Stimulated activated CD8-positive, alpha-beta memory T cell treated with anti-CD3 and anti-CD28 coated beads, Interleukin-12 subunit alpha, Interleukin-12 subunit beta, amount 100 ng/mL, for 4 hours (primary cell): ENCODE measurements around the gene PSMC6.
A peak's percentile ranks its signal among the peaks of the same experiment; 100 is the strongest.

ENCODE experiments used
- DNase-seq: peaks from one replicate; pipeline ENCODE4 v3.0.0-alpha.2; 2020; ENCODE audit warnings: low read depth

Gene PSMC6

DNA sequence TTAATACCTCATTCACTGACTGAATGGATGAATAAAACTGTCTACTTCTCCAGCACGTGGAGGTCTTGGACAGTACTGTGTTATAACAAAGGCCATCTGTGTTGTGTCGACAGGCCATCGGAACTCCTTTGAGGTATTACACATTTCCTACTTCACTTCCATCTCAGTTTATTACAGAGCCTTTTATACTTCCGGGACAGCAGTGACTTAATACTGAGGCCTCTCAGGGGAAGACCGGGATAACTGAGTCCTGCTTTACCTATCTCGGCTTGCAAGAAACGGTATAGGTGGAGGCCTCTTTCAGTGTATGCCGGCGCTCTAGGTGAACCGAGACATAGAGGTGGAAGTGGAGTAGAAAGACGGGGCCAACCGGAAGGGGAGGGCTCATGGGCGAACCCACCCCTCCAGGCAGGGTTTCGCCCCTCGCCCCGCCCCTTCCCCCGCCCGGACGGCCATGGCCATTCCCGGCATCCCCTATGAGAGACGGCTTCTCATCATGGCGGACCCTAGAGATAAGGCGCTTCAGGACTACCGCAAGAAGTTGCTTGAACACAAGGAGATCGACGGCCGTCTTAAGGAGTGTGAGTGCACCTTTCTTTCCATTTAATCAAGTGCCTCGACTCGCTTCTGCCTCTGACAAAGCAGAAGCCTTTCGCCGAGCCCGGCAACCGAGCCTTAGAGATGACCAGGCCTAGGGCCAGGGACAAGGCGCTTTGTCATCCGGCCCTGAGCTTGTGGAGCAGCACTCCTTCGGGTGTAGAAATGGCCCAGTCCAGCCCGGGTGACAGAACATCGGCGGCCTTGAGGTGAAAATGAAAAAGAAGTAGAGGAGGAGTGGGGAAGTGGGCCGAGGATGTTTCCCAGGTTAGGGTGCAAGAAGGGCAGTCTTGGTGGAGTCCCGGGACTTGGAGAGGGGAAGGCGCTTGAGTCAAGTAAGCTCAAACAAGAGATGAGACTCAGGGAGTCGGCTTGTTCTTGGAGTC, at the start of gene PSMC6:
Gene PSMC6, plus strand, starts transcription at position 477 of the 983 bp plus-strand sequence. Its CDS starts 20 bp downstream, at position 497.
- peak; percentile 87 for DNase-seq

DNA sequence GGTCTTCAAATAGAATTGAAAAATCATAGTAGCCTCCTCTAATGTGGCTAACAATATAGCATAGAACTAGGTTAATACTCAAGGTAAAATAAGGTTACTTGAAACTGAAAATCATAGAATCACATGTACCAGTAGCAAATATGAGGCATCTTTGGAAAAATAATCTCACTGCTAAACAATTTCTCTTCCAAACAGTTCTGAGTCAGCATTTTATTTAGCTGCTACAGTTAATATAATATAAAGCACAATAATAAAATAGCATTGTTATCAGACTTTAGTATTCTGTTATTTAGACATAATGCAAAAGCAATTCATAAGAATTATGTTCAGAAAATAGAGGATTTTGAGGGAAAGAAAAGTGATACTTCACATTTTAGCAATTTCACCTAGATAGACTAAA, 46.7 kb upstream of the PSMC6 start:
- no peak for DNase-seq

DNA sequence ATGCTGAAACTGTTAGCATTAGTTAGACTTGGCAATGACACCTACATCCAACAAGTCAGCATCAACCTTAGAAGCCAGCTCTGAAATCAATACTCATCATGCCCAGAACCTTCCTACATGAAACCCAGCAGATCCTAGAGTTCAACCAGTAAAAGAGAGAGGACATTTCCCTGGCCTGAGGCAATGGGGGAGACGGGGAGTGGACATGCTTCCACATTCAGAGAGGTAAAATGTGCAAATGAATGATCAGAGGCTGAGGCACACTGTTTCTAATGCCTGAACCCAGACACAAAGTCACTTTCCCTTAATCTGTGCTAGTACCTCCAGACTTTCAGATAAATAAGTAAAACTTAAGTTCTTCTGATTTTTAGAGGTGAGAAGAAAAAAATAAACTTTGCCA, 46.2 kb upstream of the PSMC6 start:
- no peak for DNase-seq

DNA sequence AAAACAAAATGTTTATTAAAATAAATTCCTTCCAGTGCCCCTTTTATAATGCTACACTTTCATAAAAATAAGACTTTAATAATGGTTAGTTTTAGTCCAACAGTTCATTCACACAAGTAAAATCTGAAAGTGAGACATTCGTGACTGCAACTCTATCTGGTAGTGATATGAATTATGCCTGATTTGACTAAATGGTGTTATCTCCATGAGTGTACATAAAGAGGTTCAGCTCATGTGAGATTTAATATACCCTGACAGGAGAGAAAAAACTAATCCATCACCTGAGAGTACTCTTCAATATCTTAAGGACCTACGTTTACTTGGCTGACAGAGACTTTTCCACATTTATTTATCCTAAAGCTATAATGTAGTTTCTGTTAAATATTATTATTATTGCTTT, 45.7 kb upstream of the PSMC6 start:
- DNase-seq, result no peak

DNA sequence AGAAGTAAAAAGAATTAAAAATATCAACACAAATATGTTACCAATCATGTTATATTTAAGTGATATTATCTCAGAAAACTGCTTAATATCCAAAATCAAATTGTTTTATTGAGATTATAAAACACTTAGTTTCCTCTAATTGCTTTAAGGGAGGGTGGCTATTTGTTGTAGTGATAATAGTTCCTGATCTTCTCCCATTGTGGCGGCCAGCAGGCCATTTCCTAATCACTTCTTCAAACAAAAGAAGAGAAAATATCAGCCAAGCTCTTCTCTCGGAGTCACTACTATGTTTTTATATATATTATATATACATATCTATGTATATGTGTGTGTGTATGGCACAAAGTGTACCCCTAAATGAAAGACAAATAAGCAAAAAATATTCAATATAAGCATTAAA, 43.1 kb upstream of the PSMC6 start:
- no peak for DNase-seq

DNA sequence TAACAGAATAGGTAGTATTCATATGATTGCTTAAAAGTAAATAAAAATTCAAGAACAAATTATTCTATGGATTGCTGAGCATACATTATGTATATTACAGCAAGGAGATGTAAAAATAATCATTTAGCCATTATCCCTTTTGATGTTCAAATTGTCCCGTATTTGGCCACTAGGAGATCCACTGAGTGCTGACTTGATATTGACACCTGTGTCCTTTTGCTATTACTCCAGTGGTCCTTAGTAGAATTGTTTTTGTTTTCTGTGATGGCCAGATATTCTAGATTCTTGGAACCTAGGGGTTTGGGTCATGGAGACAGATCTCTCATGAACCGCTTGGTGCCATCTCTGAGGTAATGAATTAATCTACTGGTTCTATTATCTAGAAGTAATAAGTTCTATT, 28.4 kb upstream of the PSMC6 start:
- no peak for DNase-seq

DNA sequence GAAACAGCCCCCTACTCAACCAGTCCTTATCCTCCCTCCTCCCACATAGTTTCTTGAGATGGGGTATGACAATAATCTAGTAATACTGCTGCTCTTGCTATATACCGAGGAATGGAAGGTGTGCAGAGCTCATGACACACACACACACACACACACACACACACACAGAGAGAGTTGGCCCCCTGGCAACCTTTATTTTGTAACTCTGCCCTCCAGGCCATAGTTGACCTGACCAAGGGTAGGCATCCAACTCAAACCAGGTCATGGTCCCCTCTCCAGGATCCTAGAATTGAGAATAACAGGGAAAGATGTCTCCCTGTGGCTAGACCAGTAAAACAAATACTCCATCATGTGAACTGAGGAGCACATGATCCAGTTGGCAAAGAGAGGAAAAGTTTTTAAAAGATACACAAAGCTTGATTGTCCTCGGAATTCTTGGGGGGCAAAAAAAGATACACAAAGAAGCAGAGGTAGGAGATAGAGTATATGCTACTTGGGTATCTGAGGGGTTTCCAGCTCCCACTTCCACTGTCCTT, 22.9 kb upstream of the PSMC6 start:
- DNase-seq, result no peak

DNA sequence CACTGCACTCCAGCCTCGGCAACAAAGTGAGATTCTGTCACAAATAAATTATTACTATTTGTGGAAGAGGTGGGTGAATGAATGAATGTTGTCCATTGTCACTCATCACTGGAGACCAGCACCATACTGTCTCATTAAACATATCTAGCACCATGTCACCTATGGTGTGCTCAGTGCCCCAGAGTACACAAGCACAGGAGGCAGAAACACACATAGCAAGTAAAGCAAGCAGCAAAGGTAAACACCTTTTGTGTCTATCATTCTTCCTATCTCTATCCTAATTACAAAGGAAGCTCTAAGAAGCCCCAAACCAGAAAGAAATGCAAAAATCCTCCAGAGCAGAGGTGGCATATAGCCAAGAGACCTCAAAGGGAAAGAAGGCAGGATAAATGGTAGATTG, 20.8 kb upstream of the PSMC6 start:
- no peak for DNase-seq

DNA sequence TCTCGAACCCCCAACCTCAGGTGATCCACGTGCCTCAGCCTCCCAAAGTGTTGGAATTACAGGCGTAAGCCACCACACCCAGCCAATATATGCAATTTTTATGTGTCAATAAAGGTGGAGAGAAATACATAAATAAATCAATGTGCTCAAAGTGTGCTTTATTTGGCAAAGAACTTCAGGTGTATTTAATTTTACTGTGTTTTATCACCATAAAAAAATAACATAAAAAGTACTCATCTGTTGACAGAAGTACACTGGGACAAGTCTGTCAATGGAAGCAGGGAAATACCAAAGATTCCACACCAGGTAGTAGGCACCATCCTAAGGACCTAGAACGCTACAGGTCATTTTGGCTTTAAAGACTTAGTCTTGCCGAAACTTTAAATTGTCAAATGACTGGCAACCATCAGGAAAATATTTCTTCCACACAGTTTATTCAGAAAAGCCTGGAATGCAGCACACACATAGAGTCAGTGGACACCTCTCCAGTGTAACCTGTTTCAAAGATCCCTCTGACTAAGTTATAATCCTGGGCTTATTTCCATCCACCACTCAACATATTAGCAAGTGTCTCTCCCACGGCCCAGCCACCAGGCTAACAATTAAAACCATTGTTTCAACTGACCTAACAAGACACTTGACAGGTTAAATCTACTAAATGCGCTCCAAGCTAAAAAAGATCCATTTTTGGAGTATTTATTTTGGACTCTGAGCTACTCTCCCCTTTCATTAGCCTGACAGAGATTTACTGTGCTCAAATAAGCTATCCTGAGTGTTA, 15.8 kb upstream of the PSMC6 start:
- no peak for DNase-seq

DNA sequence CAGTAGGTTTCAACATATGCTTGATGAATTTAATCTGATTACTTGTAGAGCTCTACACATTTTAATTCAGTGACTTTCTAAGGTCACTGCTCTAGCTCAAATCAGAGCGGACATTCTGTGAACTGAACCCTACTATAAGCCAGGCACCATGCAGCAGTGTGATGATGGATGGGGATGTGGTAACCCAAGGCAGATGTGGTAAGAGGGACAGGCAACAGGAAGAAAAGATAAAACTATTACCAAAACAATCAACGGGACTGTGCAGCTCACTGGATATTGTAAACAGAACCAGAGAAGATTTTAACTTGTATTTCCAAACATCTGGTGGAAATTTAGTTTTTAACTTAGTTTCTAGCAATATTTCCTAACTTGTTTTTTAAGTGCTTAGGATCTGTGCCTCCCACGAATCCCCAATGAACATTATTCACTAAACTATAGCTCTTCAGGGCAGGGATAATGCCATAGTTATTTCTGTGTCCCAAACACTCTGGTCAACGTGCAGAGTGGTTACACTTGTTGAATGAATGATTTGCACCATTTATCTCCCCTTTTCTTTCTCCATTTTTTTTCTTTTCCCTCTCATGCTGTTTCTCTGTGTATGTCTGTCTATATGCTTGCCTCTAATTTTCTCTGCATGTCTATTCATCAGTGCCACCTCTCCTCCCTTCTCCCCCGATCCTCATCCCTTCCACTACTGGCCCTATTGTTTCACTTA, 14.6 kb upstream of the PSMC6 start:
- no peak for DNase-seq

DNA sequence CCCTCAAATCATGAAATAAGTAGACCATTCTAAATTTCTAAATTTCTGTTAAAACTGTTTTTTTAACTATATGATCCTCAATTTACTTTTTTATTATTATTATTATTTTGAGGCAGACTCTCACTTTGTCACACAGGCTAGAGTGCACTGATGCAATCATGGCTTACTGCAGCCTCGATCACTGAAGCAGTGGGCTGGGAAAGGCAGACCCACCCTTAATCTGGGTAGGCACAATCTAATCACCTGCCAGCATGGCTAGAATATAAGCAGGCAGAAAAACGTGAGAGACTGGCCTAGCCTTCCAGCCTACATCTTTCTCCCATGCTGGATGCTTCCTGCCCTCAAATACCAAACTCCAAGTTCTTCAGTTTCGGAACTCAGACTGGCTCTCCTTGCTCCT, 14.0 kb upstream of the PSMC6 start:
- no peak for DNase-seq

DNA sequence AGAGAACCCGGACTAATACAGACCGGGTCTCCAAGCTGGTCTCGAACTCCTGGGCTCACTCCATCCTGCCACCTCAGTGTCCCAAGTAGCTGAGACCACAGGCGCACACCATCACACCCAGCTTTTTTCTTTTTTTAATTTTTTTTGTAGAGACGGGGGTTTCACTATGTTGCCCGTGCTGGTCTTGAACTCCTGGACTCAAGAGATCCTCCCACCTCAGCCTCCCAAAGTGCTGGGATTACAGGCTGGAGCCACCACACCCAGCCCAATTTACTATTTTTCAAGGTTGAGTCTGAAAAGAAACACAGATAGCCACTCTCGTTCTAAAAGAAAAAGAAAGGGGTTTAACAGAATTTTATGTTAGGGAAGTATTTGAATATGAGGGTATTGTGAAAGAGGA, 13.5 kb upstream of the PSMC6 start:
- no peak for DNase-seq

DNA sequence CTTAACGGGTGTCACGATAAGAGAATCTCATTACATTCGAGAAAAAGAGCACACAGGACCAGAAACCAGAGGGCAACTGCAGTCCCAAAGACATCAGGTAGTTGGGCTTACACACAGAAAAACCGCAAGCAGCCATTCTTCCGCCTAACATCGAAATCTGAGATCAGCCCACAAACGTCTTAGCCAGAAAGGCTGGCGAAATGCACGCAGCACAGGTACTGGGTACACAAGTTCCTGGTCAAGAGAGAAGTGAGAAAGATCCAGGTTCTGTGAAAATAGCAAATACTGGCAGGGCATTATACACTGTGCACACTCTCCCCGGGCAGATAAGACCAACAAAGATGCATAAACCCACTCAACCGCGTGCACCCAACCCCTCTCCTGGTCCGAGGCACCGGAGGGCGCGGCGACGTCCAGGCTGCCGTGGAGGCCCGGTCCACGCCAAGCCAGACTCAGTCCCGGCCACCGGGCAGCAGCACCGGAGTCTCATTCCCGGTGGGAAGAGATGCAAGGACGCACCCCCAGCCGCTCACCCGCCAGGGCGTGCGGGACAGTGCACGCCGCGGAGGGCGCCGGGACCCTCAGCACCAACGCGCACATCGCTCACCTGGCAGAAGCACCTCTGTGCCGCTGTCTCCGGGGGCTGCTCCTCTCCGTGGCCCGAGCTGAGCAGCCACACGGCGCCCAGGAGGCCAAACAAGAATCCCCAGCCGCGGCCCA, 12.1 kb upstream of the PSMC6 start:
- peak; percentile 22 for DNase-seq

DNA sequence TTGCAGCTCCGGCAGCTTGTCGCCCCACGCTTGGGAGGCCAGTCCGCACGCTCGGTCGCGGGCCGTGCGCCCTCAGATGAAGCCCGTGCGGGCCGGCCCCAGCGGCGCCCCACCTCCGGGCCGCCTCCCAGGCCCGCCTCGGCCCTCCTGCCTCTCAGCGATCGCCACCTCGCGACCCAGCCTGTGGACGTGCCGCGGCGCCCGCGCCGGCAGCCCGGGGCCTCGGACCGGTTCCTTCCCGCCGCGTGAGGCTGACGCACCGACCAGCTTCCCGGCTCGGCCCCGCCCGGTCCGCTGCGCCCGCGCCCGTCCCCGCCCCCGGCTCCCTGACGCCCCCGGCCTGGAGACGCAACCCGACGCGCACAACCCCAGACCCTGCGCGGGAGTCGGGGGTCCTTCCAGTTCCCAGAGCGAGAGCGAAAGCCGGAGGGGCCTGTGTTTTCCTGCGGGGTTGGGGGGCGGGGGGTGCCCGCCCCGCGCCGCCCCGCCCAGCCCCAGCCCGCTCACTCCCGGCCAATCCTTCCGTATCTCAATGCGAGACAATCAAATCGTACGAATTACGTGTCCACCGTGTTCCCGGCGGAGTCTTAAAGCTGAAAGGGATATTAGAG, 11.4 kb upstream of the PSMC6 start, which contains the start of gene ERO1A:
Gene ERO1A, minus strand, starts transcription at position 78 of the 611 bp plus-strand sequence. Its CDS starts 77 bp downstream, at position 1.
- peak; percentile 53 for DNase-seq

DNA sequence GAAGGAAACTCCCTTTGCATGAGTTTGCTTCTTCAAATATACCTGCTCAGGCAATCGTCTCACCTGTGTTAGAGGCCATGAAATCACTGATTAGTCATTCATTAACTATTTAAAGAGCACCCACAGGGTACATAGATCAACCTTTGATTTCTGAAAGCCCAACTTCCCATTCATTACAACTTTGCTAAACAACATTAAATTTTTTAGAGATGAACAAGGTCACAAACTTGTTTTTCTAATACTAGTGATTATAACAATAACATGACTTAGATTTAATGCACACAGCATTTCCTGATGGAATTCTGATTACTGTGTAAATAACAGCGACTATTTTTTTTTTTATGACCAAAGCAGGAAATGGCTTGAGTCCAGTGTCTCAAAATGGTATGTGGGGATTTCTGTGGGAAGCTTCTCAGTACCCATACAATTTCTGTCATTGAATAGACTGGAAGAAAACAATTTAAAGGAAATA, 6.3 kb upstream of the PSMC6 start:
- DNase-seq, result no peak

DNA sequence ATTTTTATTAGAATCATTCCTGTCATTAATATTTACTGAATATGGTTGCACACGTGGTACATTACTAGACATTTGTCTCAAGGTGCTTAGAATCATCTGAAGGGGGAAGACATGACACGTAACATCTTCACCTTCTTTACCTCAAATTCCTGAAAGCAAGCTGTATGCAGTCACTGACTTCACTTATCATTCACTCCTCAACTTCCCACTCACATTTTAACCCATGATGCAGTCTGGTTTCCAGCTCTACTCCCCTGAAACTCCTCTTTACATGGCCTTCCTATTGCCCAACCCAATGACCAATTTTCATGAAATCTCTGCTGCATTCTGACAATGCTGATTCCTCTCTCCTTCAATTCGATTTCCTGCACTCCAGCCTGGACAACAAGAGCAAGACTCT, 5.8 kb upstream of the PSMC6 start:
- DNase-seq, result no peak

DNA sequence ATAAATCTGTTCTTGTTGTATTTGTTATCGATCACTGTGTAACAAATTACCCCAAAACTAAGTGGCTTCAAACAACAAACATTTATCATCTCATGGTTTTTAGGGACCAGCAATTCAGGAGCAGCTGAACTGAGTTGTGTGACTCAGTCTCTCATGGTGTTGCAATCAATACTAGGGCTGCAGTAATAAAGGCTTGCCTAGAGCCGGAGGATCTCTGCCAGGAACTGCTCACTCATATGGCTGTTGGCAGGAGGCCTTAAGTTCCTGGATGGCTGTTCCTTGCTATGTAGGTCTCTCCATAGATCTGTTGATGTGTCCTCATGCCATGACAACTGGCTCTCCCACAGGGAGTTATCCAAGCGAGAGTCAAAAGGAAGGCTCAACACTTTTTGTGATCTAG, 3.8 kb upstream of the PSMC6 start:
- no peak for DNase-seq

DNA sequence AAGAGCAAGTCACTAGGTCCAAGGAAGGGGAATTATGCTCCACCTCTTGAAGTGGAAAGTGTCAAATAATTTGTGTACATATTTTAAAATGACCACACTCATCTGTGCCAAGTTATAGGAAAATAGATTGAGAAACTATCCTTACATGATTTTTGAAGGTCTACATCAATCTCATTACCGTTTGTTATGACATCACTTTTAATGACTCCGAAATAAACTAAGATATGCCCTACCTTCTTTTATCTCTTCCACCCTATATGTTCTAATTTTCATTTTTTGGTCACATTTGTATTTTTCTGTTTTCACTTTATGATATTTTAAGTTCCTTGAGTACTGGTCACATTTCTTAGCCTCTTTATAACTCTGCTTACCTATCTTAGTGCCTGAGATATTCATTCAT, 3.3 kb upstream of the PSMC6 start:
- no peak for DNase-seq

DNA sequence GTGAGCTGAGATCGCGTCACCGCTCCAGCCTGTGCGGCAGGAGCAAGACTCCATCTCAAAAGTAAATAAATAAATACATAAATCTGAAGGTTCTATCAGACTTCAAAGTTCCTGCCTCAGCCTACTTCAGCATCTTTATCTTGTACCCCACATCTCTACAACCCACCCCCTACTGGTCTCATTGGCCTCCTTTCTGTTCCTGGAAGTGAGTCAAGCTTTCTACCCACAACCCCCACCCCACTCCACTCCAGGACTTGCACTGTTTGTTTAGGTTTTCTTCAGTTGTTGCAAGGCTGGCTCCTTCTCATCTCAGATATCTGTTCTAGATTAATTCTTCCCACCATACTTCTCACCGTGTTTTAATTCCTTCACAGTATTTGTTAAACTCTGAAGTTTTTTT, 714 bp upstream of the PSMC6 start:
- DNase-seq, result no peak

DNA sequence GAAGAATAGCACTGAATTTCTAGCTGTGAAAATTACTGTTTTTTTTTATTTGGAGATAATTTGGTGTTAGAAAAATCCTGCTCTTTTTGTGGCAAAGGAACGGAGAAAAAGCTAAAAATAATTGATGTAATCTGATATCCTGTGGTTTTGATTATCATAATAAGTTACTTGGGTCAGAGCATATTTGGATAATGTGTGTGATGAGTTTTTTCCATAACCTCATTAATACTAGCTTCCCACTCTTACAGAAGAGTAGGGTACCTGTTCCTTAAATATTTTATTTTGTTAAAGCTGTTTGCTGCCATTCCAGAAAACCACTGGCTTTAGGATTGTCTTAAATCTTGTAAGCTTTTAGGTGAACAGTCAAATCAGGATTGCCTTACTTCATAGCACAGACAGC, 4.7 kb downstream of the PSMC6 start:
- DNase-seq, result no peak

DNA sequence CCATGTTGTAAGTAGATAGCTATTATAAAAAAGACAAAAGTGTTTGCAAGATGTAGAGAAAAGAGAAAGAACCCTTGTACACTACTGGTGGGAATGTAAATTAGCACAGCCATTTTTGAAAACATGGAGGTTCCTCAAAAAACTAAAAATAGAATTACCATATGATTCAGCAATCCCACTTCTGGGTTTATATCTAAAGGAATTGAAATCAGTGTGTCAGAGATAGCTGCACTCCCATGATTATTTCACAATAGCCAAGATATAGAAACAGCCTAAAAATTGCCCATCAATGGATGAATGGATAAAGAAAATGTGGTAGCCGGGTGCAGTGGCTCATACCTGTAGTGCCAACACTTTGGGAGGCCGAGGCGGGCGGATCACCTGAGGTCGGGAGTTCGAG, 9.2 kb downstream of the PSMC6 start:
- no peak for DNase-seq
